ENCODE data around the gene TEDDM1.

The TEDDM1 gene

DNA sequence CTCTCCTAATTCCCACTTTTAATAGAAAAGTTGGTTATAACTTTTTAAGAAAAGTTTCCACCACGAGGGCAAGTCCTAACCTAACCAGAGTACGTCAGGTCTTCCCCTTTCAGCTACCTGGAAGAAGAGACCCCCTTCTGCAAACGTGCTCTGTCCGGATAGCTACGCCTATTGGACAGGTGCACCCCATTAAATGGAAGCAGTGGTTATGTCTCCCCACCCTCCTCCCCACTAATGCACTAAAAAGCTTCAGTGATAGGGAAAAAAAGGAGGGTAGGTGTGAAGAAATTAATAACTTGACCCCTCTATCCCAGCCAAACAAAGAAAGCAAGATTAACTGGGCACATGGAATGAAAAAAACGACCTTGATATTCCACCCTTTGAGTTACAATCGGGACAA lies 16.5 kb downstream of the TEDDM1 start:
- DNase-seq: no peak
- H3K4me1 ChIP-seq (ENCODE audit: insufficient read depth, low read length): peaks cover 34% of the 10 kb centered on the region
- H3K4me3 ChIP-seq (ENCODE audit: low read depth in 1 of 2, low read length in 2 of 2): no peak overlapping the region
- no peak overlapping the region for H2AFZ ChIP-seq (ENCODE audit: low read depth, low read length)
- H3K27me3 ChIP-seq (ENCODE audit: insufficient read depth, low read length, poor library complexity): no peaks in the 10 kb centered on the region
- H3K36me3 ChIP-seq (ENCODE audit: insufficient read depth, low read length): peaks cover 70% of the 10 kb centered on the region
- H3K9ac ChIP-seq (ENCODE audit: low read depth, low read length): no peak overlapping the region
- H4K20me1 ChIP-seq (ENCODE audit: insufficient read depth, low read length): peaks cover 61% of the 10 kb centered on the region
- ATAC-seq (ENCODE audit: insufficient read depth, low read depth): no peak
- no peak overlapping the region for H3K27ac ChIP-seq (ENCODE audit: low read length)
- TF ChIP-seq, protein P1, sequence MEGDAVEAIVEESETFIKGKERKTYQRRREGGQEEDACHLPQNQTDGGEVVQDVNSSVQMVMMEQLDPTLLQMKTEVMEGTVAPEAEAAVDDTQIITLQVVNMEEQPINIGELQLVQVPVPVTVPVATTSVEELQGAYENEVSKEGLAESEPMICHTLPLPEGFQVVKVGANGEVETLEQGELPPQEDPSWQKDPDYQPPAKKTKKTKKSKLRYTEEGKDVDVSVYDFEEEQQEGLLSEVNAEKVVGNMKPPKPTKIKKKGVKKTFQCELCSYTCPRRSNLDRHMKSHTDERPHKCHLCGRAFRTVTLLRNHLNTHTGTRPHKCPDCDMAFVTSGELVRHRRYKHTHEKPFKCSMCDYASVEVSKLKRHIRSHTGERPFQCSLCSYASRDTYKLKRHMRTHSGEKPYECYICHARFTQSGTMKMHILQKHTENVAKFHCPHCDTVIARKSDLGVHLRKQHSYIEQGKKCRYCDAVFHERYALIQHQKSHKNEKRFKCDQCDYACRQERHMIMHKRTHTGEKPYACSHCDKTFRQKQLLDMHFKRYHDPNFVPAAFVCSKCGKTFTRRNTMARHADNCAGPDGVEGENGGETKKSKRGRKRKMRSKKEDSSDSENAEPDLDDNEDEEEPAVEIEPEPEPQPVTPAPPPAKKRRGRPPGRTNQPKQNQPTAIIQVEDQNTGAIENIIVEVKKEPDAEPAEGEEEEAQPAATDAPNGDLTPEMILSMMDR (IDR thresholded peaks at IDR 0.05; ENCODE audit: borderline replicate concordance, extremely low read depth, low read length, poor library complexity, severe bottlenecking): no peak
- TF ChIP-seq EZH2 (IDR thresholded peaks at IDR 0.05; ENCODE audit: borderline replicate concordance, low read depth, low read length, severe bottlenecking): no peak
- H3K9me3 ChIP-seq (ENCODE audit: insufficient read depth, low read length, severe bottlenecking): no peaks in the 10 kb centered on the region
- peaks cover 38% of the 10 kb centered on the region for H3K79me2 ChIP-seq (ENCODE audit: insufficient read depth, low read length)
- no peak overlapping the region for H3K4me2 ChIP-seq (ENCODE audit: insufficient read depth, low read length)

DNA sequence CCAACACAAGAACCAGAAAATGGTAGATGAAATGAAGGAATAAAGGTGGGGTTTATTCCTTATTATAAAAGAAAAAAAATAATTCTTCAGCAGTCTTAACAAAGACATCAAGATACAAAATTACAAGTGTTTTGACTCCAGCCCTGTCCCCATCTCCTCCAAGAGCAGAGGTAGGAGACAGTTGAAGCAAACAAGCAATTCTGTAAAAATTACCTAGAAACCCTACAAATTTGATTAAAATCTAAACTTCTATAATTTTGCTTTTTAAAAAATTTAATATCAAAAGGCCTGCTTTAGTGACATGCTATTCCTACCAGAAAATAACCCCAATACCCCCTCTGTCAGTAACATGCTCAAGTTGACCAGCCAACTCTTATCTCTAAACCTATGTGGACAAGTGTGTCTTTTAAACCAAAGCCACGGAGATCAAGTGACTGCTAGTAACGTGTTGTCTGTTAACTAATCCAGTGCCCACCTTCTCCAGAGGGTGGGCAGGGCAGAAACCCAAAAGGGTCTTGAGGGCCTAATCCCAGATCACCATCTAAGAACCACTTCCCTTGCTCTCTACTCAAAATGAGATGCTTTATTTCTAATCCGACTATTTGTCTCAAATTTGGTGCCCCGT lies 17.3 kb downstream of the TEDDM1 start:
- H3K4me2 ChIP-seq (ENCODE audit: insufficient read depth, low read length): no peak overlapping the region
- DNase-seq: no peak
- H3K4me3 ChIP-seq (ENCODE audit: low read depth in 1 of 2, low read length in 2 of 2): no peak overlapping the region
- H3K79me2 ChIP-seq (ENCODE audit: insufficient read depth, low read length): peaks cover 30% of the 10 kb centered on the region
- TF ChIP-seq EZH2 (IDR thresholded peaks at IDR 0.05; ENCODE audit: borderline replicate concordance, low read depth, low read length, severe bottlenecking): no peak
- TF ChIP-seq, protein P1 (IDR thresholded peaks at IDR 0.05; ENCODE audit: borderline replicate concordance, extremely low read depth, low read length, poor library complexity, severe bottlenecking): no peak
- H3K27ac ChIP-seq (ENCODE audit: low read length): no peak overlapping the region
- no peaks in the 10 kb centered on the region for H3K9me3 ChIP-seq (ENCODE audit: insufficient read depth, low read length, severe bottlenecking)
- peaks cover 53% of the 10 kb centered on the region for H4K20me1 ChIP-seq (ENCODE audit: insufficient read depth, low read length)
- no peak for ATAC-seq (ENCODE audit: insufficient read depth, low read depth)
- H3K9ac ChIP-seq (ENCODE audit: low read depth, low read length): no peak overlapping the region
- no peaks in the 10 kb centered on the region for H3K27me3 ChIP-seq (ENCODE audit: insufficient read depth, low read length, poor library complexity)
- H2AFZ ChIP-seq (ENCODE audit: low read depth, low read length): no peak overlapping the region
- H3K4me1 ChIP-seq (ENCODE audit: insufficient read depth, low read length): peaks cover 26% of the 10 kb centered on the region
- H3K36me3 ChIP-seq (ENCODE audit: insufficient read depth, low read length): peaks cover 62% of the 10 kb centered on the region

DNA sequence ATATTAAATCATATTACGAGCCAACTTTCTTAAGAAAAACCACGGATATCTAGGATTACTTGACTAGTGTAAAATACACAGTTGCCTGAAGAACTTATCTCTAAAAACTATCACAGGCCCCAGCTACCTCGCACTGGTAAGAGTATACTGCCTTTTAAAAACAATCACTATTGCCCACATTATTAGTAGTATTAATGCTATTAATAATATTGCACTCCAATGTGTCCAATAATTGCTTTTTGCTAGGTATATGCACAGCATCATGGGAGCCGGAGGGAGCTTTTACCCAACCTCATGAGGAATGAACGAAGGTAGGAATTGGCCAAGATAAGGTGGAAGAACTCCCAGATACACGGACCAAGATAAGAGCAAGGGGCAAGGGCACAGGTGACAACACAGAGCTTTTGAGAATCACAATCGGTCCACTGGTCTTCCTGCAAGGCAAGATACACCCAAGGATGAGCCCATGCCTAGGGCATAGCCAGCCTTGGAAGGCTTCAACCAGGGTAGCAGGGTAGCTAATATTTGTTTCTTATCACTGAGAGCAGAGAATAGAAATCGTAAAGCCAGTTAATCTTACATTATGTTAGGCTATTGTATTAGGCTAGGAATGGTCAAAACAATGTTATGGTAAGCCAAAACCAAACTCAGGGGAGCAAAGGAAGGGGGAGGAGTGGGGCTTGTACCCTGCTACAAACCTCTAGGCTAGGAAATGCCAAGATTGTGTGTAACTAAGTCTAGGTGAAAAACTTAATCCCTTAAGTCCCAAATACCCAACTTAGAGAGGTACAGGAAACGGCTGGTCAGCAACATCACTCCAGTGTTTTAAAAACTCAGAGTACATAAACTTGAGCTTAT lies 18.3 kb downstream of the TEDDM1 start:
- no peak overlapping the region for H3K27ac ChIP-seq (ENCODE audit: low read length)
- H3K79me2 ChIP-seq (ENCODE audit: insufficient read depth, low read length): peaks cover 20% of the 10 kb centered on the region
- DNase-seq (no peak), ATAC-seq (ENCODE audit: insufficient read depth, low read depth) (no peak)
- no peak overlapping the region for H3K4me3 ChIP-seq (ENCODE audit: low read depth in 1 of 2, low read length in 2 of 2)
- H3K9ac ChIP-seq (ENCODE audit: low read depth, low read length): no peak overlapping the region
- peaks cover 18% of the 10 kb centered on the region; the same call in 1 of the 2 replicates for H3K4me1 ChIP-seq (ENCODE audit: insufficient read depth, low read length)
- no peaks in the 10 kb centered on the region for H3K27me3 ChIP-seq (ENCODE audit: insufficient read depth, low read length, poor library complexity)
- no peak overlapping the region for H2AFZ ChIP-seq (ENCODE audit: low read depth, low read length)
- peaks cover 44% of the 10 kb centered on the region for H4K20me1 ChIP-seq (ENCODE audit: insufficient read depth, low read length)
- H3K36me3 ChIP-seq (ENCODE audit: insufficient read depth, low read length): peaks cover 52% of the 10 kb centered on the region
- H3K4me2 ChIP-seq (ENCODE audit: insufficient read depth, low read length): no peak overlapping the region
- H3K9me3 ChIP-seq (ENCODE audit: insufficient read depth, low read length, severe bottlenecking): no peaks in the 10 kb centered on the region
- TF ChIP-seq, protein P1 (IDR thresholded peaks at IDR 0.05; ENCODE audit: borderline replicate concordance, extremely low read depth, low read length, poor library complexity, severe bottlenecking): no peak
- no peak for TF ChIP-seq EZH2 (IDR thresholded peaks at IDR 0.05; ENCODE audit: borderline replicate concordance, low read depth, low read length, severe bottlenecking)
